ENCODE measurements around the gene LOXHD1.

DNA sequence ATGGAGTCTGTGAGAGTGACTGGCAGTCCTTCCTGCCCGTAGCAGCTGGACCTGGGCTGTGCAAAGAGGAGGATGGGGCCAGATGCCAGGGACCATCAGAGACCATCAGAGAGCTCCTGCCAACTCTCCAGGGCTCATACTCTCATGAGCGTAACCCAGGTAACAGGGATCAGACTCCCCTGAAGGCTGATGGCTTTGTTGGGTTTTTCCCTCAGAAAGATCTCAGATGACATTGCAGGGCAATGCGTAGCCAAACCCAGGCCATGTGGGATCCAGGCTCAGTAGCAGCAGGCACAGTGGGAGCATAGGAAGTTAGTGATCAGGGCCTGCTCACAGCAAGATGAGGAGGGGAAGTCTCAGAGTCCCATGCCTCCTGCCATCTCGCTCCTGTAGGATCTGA is 218.0 kb downstream of the LOXHD1 start:
- TF ChIP-seq CTCF (IDR thresholded peaks at IDR 0.05) = no peak
- no peak for TF ChIP-seq POLR2A (IDR thresholded peaks at IDR 0.05; ENCODE audit: low read depth)
- TF ChIP-seq POLR2AphosphoS5 (IDR thresholded peaks at IDR 0.05) = no peak
